ENCODE measurements around the gene ETHE1. TPM values are rescaled to one million over a fixed set of nuclear protein-coding genes. Genes with fewer than 3 reads are reported as not detected.

Gene ETHE1
- total RNA-seq, 1 experiment from 2014 or later: 19.0 TPM

DNA sequence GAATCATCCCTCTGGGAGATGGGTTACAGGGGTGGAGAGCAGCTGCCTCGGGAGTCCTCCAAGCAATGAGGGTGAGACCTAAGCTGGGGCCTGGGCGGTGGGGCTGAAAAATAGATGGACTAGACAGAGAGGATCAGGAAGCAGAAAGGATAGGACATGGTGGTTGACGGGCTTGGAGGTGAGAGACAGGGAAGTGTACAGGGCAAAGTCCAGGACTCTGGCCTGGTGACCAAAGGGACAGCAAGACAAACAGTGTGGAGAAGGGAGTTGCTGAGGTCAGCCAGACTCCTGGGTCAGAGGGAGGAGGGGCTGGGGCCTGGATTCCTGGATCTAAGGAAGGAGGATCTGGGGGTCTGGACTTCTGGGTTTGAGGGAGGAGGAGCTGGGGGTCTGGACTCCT is 28.0 kb downstream of the ETHE1 start (continued):
- TF ChIP-seq, protein P1, sequence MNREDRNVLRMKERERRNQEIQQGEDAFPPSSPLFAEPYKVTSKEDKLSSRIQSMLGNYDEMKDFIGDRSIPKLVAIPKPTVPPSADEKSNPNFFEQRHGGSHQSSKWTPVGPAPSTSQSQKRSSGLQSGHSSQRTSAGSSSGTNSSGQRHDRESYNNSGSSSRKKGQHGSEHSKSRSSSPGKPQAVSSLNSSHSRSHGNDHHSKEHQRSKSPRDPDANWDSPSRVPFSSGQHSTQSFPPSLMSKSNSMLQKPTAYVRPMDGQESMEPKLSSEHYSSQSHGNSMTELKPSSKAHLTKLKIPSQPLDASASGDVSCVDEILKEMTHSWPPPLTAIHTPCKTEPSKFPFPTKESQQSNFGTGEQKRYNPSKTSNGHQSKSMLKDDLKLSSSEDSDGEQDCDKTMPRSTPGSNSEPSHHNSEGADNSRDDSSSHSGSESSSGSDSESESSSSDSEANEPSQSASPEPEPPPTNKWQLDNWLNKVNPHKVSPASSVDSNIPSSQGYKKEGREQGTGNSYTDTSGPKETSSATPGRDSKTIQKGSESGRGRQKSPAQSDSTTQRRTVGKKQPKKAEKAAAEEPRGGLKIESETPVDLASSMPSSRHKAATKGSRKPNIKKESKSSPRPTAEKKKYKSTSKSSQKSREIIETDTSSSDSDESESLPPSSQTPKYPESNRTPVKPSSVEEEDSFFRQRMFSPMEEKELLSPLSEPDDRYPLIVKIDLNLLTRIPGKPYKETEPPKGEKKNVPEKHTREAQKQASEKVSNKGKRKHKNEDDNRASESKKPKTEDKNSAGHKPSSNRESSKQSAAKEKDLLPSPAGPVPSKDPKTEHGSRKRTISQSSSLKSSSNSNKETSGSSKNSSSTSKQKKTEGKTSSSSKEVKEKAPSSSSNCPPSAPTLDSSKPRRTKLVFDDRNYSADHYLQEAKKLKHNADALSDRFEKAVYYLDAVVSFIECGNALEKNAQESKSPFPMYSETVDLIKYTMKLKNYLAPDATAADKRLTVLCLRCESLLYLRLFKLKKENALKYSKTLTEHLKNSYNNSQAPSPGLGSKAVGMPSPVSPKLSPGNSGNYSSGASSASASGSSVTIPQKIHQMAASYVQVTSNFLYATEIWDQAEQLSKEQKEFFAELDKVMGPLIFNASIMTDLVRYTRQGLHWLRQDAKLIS (CRISPR knock-in tag; IDR thresholded peaks at IDR 0.05; ENCODE audit: borderline replicate concordance): no peak
- TF ChIP-seq NFYB (CRISPR knock-in tag; conservative IDR thresholded peaks at IDR 0.05; ENCODE audit: low read depth): no peak
- TF ChIP-seq ZNF219 (CRISPR knock-in tag; IDR thresholded peaks at IDR 0.05; ENCODE audit: borderline replicate concordance): no peak
- no peak for TF ChIP-seq CBFB (CRISPR knock-in tag; IDR thresholded peaks at IDR 0.05; ENCODE audit: low read depth)

GRCh38 chr19:43498233-43498842 is 28.7 kb downstream of the ETHE1 start:
- Mint-ChIP-seq H3K27me3 (ENCODE audit: low read depth) (peaks cover 26% of the 10 kb centered on the region), H3K27ac (no peak overlapping the region; the same call in 1 of the 2 replicates), H3K36me3 (peaks cover 4% of the 10 kb centered on the region; the same call in 1 of the 2 replicates), H3K4me3 (no peak overlapping the region), H3K9me3 (no peaks in the 10 kb centered on the region), H3K4me1 (peaks cover 13% of the 10 kb centered on the region)
- POLR2A ChIA-PET: interaction anchor here (0.7 kb wide), 1 partner anchor 224 kb away, joined by 3 read pairs; no protein-coding TSS in a partner anchor
- CTCF ChIA-PET: interaction anchor here (1.2 kb wide), 1 partner anchor 51 kb away, joined by 3 read pairs; no protein-coding TSS in a partner anchor
- ATAC-seq (no peak), DNase-seq (ENCODE audit: low spot score) (no peak)
- TF ChIP-seq NR3C1 (CRISPR knock-in tag; conservative IDR thresholded peaks at IDR 0.05; ENCODE audit: low read depth): no peak

DNA sequence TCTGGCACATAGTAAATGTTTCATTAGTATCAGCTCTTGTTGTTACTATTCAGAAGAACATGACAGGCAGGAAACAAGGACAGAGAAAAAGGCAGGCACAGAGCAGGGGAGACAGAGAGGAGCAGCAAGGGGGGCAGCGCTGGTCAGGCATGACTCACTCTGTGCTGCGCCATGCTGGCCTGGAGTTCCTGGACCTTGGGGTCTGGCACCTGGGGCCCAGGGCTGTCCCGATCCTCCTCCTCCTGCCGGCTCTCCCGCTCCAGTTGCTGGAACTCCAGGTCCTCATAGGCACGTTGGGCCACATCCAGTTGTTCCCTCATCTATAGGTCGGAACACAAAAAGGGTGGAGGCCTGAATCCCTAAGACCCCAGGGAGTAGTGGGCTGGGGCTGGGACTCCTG is 30.0 kb downstream of the ETHE1 start:
- ChIA-PET POLR2A (no interaction called here), CTCF (interaction anchor here (0.6 kb wide), 1 partner anchor 1462 kb away, joined by 4 read pairs; no protein-coding TSS in a partner anchor)
- TF ChIP-seq, protein P2, sequence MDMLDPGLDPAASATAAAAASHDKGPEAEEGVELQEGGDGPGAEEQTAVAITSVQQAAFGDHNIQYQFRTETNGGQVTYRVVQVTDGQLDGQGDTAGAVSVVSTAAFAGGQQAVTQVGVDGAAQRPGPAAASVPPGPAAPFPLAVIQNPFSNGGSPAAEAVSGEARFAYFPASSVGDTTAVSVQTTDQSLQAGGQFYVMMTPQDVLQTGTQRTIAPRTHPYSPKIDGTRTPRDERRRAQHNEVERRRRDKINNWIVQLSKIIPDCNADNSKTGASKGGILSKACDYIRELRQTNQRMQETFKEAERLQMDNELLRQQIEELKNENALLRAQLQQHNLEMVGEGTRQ (CRISPR knock-in tag; IDR thresholded peaks at IDR 0.05): no peak
- TF ChIP-seq OVOL2 (CRISPR knock-in tag; IDR thresholded peaks at IDR 0.05; ENCODE audit: borderline replicate concordance): no peak
- TF ChIP-seq RORB (CRISPR knock-in tag; IDR thresholded peaks at IDR 0.05): no peak
- TF ChIP-seq GTF2I (CRISPR knock-in tag; conservative IDR thresholded peaks at IDR 0.05): no peak
- no peak for TF ChIP-seq TP53 (CRISPR knock-in tag; IDR thresholded peaks at IDR 0.05)
- TF ChIP-seq ZNF232 (CRISPR knock-in tag; IDR thresholded peaks at IDR 0.05): no peak
- TF ChIP-seq NR3C1 (CRISPR knock-in tag; conservative IDR thresholded peaks at IDR 0.05; ENCODE audit: low read depth): no peak
- no peak for TF ChIP-seq NFATC4 (CRISPR knock-in tag; IDR thresholded peaks at IDR 0.05)
- TF ChIP-seq ZNF281 (CRISPR knock-in tag; IDR thresholded peaks at IDR 0.05): no peak
- TF ChIP-seq, protein P3, sequence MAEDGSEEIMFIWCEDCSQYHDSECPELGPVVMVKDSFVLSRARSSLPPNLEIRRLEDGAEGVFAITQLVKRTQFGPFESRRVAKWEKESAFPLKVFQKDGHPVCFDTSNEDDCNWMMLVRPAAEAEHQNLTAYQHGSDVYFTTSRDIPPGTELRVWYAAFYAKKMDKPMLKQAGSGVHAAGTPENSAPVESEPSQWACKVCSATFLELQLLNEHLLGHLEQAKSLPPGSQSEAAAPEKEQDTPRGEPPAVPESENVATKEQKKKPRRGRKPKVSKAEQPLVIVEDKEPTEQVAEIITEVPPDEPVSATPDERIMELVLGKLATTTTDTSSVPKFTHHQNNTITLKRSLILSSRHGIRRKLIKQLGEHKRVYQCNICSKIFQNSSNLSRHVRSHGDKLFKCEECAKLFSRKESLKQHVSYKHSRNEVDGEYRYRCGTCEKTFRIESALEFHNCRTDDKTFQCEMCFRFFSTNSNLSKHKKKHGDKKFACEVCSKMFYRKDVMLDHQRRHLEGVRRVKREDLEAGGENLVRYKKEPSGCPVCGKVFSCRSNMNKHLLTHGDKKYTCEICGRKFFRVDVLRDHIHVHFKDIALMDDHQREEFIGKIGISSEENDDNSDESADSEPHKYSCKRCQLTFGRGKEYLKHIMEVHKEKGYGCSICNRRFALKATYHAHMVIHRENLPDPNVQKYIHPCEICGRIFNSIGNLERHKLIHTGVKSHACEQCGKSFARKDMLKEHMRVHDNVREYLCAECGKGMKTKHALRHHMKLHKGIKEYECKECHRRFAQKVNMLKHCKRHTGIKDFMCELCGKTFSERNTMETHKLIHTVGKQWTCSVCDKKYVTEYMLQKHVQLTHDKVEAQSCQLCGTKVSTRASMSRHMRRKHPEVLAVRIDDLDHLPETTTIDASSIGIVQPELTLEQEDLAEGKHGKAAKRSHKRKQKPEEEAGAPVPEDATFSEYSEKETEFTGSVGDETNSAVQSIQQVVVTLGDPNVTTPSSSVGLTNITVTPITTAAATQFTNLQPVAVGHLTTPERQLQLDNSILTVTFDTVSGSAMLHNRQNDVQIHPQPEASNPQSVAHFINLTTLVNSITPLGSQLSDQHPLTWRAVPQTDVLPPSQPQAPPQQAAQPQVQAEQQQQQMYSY (CRISPR knock-in tag; IDR thresholded peaks at IDR 0.05): no peak
- TF ChIP-seq SMAD3 (CRISPR knock-in tag; IDR thresholded peaks at IDR 0.05; ENCODE audit: borderline replicate concordance): no peak
- no peak for TF ChIP-seq ZNF138 (CRISPR knock-in tag; conservative IDR thresholded peaks at IDR 0.05)
- no peak for TF ChIP-seq ETV6 (CRISPR knock-in tag; IDR thresholded peaks at IDR 0.05)
- TF ChIP-seq PRRX2 (CRISPR knock-in tag; IDR thresholded peaks at IDR 0.05): no peak
- TF ChIP-seq ELF4 (CRISPR knock-in tag; IDR thresholded peaks at IDR 0.05; ENCODE audit: low read depth): no peak
- TF ChIP-seq, protein P4, sequence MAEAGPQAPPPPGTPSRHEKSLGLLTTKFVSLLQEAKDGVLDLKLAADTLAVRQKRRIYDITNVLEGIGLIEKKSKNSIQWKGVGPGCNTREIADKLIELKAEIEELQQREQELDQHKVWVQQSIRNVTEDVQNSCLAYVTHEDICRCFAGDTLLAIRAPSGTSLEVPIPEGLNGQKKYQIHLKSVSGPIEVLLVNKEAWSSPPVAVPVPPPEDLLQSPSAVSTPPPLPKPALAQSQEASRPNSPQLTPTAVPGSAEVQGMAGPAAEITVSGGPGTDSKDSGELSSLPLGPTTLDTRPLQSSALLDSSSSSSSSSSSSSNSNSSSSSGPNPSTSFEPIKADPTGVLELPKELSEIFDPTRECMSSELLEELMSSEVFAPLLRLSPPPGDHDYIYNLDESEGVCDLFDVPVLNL (CRISPR knock-in tag; IDR thresholded peaks at IDR 0.05; ENCODE audit: borderline replicate concordance, low read depth): no peak
- ATAC-seq: no peak
- Mint-ChIP-seq H3K4me1 (peaks cover 3% of the 10 kb centered on the region; the same call in 1 of the 2 replicates), H3K9me3 (no peaks in the 10 kb centered on the region), H3K4me3 (no peak overlapping the region), H3K36me3 (peaks cover 4% of the 10 kb centered on the region; the same call in 1 of the 2 replicates), H3K27me3 (ENCODE audit: low read depth) (peaks cover 12% of the 10 kb centered on the region), H3K27ac (no peak overlapping the region)
- DNase-seq (ENCODE audit: low spot score): no peak

Data from WTC11 (cell line).